GM19463 (cell line): Measurements from ENCODE around the gene CCNL2.
A peak's percentile ranks its signal among the peaks of the same experiment; 100 is the strongest.
"Not testable (repeated sequence)": the region's sequence is repeated elsewhere in the genome, so short reads cannot be mapped to it uniquely, and the experiment has no call there.

Experiments
- ATAC-seq: cut with Tn5 transposase; IDR thresholded peaks from one replicate; pipeline ENCODE4 v1.9.1; 2021; ENCODE audit warnings: mild to moderate bottlenecking, moderate library complexity; ENCODE audit not compliant: unreplicated experiment

The CCNL2 gene

DNA sequence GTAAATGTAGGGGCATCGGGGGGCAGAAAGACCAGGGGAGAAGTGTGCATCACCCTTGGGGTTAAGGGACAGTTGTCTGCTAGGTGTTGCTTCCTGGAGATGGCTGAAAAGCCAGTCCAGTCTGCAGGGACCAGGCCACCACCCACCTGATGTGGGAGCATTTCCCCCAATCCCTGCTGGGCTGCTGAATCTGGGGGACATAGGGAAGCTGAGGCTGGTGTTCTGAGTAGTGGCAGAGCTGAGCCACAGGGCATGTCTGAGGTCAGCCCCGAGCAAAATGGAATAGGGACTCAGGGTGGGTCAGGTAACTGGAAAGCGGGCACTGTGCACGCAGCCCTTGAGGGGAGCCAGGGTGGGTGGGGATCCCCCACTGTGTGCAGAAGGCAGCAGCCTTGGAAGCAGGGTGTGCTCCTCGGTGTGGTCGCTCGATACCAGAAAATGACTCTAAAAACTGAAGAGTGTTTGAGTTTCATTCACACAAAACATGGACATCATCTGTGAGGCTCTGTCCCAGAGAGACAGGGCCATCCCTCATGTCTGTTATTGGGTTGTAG, 2.4 kb upstream of the CCNL2 start:
- ATAC-seq = no peak

DNA sequence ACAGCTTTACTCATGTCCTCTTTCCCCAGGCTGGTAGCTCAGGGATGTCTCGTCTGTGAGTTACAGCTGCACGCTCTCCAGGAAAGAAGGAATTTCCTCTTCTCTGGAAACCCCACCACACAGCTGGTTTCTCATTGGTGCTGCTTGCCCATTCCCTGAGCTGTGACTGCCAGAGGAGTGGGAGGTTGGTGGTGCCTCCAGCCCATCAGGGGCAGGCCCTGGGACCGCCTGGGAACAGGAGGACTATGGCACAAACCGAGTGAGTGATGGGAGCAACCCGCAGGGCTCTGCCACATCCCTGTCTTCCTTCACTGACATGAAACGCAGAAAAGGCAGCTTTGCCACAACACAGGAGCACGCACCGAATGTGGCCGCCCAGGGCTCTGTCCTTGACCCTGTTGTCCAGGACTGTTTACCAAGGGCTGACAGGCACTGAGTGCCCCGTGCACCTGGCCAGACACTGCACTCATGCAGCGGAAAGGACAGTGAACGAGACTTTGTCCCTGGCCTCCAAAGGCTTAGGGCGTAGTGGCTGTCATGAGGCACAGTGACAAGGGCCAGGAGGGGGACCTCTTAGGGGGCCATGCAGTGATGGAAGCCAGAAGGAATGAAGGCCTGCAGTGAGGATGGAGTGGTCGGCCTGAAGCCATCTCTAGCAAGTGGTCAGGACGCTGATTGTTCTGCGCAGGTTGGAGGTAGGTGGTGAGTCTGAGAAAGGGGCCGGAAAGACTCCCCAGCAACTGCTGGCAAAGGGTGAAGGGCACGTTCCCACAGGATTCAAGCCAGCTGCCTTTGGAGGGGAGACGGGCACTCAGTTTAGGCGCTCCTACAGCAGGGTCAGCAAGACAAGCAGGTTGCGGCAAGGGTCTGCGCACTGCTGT, 1.7 kb upstream of the CCNL2 start:
- no peak for ATAC-seq

DNA sequence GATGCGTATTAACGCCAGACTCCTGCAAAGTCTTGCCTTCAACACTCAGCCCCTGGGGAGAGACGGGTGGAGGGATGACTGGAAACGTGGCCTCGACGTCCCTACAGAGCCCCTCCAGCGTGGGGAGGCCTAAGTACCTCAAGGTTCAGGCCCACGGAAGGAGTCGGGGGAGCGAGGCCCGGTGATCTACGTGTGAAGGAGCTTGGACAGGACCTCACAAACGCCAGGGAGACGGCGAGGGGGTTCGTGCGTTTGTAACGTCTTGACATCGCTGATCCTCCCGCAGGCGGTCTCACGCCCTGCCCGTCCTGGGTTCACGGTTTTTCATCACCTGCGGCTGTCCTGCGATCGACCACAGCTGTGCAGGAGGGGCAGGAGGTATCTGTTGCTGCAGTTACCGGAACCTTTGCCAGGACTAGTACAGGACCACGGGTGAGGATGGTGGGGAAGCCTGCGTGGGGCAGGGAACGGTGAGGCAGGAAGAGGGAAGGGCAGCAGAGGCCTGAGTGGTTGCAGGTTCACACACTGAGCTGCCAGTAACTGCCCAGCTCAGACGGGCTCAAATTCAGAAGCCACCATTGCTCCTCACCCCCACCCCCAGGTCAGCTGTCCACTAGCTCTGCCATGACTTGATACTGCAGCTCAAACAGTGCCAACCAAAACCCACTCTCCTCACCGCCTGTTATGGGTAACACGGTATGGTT, 889 bp upstream of the CCNL2 start:
- ATAC-seq = no peak

DNA sequence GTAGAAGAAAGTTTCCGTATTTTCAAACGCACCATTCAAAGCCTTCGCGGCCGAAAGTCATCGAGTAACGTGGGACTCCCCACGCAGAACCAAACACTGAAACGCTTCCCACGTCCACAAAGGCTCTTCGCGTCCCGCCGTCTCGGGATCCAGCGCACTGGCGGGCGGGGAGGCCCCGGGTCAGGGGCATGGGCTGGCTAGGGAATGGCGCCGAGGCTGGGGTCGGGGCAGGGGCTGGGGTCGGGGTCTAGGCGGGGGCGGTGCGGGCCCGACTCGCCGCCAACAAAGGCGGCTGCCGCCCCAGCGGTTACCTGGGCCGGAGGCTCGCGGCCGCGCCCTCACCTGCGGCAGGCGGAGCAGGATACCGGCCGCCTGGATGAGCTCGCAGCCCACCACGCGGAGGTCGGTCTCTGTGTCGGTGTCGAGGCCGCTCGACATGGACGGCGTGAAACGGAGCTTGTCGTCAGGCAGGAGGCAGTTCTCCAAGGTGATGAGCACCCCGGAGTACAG, 403 bp downstream of the CCNL2 start:
- peak; percentile 3 for ATAC-seq

DNA sequence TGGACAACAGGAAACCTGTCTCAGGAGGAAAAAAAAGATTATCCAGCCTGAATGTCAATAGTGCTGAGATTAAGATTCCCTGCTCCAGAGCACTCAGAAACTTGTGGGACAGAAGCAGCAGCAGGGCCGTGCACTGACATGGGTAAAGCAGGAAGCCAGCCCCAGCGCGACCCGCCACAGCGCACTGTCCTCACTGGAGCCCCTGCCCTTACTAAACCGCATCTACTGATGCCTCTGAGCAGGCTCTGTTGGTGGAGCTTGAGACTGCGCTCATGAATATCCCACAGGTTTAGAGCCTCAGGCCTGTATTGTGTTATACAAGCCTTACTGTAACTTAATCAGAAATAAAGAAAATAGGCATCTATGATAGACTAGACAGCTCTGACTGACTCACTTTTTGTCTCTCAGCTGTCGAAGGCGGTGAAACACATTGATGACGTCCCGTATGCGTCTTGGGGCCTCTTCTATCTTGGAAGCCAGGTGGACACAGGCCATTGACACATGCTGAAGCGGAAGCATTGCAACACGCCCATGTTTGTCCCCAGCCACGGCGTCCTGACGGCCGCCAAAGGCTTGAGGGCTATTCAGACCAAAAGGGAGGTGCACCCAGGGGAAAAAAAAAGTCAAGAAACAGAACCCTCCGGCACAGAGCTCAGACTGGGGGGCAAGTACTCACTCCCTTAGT, 1.2 kb downstream of the CCNL2 start:
- ATAC-seq = no peak

DNA sequence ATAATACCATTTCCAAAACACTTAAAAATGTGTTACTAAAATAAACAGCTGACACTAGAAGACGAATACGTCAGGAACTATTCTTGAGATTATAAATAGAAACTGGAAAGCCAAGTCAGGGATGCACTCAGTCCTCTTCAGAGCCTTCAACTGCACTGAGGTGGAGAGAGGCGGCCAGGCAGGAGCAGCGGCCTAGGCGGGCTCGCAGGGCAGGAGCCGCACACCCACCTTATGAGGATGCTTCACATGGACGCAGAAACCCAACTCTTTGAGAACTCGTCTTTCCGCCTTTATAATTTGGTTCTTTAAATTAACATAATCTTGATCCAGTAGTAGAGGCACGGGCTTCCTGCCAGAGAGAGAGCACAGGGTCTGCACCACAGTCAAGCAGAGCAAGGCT, 4.0 kb downstream of the CCNL2 start:
- ATAC-seq = no peak

DNA sequence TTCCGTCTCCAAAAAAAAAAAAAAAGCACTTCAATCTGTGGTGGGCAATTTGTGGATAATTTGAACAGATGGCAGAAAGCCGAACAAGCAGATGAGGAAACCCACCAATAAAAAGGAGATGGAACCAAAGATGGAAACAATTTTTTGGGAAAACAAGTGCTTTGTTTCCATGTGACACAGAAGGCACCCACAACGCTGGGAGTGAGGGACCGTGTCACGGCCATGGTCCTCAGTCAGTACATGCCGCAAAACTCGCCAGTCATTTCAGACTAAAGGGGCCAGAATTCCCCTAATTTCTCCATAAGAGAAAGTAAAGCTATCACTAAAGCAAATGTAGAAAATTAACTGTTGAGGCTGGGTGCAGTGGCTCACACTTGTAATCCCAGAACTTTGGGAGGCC, 5.0 kb downstream of the CCNL2 start:
- ATAC-seq = no peak

DNA sequence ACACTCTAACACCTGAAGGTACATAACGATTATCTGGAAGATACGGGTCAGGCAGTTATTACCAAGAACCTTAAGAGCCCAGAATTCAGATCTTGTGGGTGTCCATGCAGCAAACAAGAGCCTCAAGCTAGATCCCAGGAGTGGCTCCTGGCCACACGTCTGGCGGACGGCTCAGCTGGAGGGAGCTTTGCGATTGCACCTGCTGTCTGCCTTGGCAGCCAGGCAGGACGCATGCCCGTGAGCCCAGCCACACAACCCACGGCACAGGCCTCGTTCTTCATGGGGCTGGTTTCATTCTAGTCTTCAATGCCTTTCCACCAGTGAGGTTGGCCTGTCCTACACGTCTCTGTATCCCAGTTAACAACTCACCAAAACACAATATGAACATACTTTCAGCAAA, 5.7 kb downstream of the CCNL2 start:
- ATAC-seq = no peak

DNA sequence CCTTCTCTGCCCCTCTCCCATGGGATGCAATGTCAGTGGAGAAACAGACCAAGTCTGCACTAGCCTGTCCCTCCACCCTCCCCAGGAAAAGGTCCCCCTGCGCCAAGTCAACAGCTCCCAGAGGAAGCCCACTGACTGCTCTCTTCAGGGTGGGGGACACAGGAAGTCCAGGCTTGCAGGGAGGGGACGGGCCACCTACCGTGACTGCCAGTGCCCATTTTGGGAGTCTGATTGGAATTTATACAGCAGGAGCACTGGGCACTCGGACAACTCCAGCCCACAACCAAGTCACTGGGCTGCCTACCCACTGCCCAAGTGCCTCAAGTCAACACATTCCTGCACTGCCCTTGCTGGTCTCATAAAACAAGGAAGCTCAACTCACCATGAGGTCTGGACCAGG, 6.1 kb downstream of the CCNL2 start:
- no peak for ATAC-seq

DNA sequence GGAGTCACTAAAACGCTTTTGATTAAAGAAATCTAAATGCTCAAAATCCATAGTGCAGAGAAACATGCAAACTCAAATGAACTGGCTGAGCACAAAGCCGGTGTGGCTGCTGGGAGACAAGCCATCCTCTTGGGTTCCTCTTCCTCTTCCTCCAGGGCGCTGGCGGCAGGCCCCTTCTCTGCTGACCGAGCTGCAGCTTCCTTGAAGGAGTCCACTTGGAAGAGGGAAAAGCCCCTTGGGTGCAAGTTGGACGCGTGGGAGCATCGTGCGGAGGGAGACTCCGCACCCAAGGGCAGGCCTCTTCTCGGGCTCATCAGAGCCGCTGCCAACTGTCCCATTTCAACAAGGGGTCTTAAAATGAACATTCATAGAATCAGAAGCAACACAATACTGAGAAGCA, 7.9 kb downstream of the CCNL2 start:
- ATAC-seq = no peak

DNA sequence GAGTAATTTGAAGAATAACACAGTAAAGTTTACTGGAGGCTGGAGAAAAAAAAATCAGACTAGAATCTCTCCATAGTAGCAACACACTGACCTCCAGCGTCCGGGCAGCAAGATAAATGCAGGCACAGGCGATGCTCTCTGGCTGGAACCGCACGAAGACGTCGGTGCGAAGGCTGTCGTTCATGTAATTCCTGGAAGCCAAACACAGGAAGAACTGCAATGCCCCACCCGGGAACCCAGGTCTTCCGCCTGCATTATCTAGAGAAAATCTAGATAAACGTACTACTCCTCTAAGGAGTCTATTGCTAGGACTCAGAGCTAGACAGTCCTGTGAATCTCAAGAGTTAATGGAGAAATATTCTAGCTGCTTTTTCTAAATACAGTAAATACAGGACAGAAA, 8.5 kb downstream of the CCNL2 start:
- no peak for ATAC-seq

DNA sequence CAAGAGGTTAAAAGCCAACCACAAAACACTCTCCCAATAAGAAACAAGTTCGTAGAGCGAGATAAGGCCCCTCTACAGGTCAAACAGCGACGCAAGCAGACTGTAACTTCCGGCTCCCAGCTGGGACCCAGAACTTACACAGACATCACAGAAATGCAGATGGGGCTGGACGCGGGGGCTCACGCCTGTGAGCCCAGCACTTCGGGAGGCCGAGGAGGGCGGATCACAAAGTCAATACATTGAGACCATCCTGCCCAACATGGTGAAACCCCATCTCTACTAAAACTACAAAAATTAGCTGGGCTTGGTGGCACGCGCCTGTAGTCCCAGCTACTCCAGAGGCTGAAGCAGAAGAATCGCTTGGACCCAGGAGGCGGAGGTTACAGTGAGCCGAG, 11.1 kb downstream of the CCNL2 start:
- no peak for ATAC-seq

DNA sequence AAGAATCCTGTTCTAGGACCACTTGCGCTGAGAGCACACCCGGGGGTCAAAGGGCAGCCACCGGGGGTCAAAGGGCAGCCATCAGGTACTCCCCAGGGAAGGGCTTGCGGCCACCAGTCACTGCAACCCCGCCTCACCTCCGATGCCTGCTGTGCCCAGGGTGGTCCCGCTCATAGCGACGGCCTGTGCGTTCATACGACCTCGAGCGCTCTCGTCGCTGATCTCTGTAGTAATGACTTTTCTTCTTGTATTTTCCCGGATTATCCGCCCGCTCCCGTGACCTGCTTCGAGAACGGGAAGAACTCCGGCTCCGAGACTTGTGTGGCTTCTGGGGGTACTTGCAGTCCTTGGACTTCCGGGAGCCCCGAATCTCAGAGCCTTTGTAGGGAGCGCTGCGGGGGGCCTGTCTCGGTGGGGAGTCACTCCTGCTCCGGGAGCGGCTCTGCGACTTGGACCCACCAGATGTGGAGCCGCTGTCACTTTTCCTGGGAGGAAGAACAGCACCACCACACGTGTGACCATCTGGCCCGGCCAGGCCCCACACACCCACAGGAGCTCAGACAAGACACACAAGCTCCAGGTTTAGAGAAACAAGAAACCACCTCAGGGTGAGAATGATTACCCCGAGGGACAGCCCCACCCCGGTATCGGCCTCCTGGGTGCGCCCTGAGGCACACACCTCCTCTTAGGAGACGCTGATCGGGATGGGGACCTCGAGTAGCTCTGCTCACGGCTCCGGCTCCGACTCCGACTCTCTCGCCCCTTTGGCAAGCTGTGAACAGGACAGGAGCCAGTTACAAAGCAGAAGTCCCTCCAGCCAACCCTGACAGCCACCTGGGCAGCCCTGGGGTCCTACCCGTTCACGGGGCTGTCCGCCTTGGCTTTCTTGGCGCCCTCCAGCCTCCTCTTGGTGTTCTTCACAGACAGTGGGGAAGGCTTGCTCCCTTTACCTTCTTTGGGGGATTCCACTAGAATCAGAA, 11.7 kb downstream of the CCNL2 start:
- ATAC-seq = no peak

DNA sequence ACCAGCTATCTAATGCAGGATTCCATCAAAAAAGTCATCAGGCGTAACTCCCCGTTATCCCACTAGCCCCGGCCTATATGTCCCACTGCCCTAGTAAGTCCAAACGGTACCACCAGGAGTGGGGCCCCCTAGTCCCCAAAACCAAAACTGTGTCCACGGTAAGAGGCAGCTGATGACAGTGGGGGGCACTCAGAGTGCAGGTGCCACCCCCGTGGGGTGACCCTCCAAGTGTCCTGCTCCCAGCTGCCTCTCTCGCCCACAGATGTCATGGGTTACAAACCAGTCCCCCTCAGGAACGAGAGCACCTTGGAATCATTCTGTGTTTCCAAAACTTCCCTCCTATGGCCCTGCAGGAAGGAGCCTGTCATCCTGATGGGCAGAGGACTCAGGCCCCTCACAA, 13.2 kb downstream of the CCNL2 start:
- no peak for ATAC-seq

DNA sequence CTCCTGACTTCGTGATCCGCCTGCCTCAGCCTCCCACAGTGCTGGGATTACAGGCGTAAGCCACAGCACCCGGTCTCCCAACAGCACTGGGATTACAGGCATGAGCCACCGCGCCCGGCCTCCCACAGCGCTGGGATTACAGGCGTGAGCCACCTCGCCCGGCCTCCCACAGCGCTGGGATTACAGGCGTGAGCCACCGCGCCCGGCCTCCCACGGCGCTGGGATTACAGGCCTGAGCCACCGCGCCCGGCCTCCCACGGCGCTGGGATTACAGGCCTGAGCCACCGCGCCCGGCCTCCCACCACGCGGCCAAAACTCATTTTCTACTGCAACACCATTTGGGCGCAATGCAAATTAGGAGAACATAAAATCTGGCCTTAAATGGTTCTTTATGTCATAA, 13.8 kb downstream of the CCNL2 start:
- not testable (repeated sequence) for ATAC-seq

DNA sequence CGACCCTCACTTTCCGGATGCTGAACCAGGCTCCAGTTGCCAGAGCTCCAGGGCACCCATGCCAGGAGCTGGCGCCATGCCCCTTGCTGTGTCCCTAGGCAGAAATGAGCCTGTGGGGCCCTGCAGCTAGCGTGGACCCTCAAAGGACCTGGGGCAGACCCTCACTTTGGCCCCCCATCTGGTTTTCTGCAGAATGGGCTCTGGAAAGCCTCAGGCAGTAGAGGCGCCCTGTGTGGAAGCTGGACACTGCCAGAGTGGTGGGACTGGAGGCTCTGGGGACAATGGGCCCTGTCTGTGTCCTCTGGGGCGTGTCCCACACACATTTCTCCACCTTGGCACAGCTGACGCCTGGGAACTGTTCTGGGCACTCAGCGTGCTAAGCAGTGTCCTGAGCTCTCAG, 17.8 kb downstream of the CCNL2 start:
- ATAC-seq = no peak

DNA sequence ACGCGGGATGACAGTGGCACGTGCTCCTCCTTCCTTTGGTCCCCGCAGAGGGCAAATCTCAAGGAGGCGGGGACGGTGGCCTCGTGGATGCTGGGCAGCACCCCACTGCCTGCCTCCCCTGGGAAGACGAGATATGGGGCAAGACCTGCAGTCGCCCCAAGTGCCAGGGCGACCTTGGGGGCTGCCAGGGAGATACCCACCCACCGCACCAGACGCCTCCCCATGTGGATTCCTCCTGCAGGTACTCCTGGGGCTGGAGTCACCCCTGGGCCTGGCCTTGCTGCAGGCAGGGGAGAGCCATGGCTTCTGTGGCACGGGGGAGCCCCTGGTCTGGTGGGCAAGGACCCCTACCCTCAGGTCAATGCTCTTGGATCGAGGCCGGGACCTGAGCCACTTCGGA, 18.3 kb downstream of the CCNL2 start:
- ATAC-seq = no peak

DNA sequence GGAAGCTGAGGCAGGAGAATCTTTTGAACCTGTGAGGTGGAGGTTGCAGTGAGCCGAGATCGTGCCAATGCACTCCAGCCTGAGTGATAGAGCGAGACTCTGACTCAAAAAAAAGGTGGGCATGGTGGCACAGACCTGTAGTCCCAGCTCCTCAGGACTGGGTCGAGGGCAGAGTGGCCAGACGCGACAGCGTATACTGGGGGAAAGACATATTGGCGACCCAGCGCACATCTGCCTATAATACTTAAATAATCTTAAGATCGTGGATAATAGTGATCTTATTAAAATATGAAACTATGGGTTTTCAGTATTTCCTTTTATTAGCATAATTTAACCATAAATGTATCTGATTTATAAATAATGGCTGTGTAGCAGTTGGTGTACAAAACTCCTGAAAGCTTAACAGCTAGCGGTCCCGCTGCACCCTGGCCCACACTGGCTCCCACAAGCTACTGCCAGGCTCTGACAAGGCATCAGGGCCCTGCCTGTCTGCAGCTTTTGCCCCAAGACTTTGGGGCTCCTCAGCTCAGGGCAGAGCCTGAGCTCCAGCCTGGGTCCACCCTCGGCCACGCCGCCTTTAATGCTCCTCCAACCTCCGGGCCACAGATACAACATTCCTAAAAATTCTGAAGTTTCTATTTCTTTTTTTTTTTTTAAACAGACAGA, 21.5 kb downstream of the CCNL2 start:
- ATAC-seq = no peak

DNA sequence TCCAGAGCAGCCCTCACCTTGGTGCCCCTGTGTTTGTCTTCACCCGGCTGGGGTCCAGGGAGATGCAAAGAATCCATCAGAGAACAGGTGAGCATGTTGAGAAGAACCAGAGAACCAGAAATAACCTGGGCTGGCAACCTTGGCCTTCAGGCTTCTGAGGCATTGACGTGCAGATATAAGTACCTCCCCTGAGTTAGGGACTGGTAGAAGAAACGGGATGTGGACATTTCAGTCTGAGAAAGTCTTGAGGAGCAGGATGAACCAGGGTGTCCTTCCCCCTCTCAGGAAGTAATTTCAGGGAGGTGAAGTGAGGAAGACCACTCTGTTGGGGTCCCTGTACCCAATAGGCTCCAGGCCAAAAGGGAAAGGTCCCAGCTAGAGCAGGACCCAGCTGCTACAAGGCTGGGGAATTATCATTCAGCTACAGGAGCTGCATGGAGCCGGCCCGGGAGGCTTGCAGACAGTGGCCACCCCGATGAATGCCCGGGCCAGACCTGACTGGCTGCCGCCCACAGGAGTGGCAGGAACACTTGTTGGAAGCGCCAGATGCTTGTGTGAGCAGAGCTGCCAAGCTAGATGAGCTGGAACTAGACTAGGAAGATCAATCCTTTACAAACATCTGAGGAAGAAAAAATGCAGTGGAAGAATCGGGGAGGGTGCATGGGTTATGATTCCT, 22.4 kb downstream of the CCNL2 start:
- ATAC-seq = no peak
